ENCODE data around the gene CALHM6. TPM values are rescaled to one million over a fixed set of nuclear protein-coding genes. Genes with fewer than 3 reads are reported as not detected.

CALHM6 gene
- total and polyA plus RNA-seq, 2 of the 8 experiments (the other 6 are each of a cell fraction or from before 2014, with no cell fraction given) = 0.93 to 1.8 TPM

DNA sequence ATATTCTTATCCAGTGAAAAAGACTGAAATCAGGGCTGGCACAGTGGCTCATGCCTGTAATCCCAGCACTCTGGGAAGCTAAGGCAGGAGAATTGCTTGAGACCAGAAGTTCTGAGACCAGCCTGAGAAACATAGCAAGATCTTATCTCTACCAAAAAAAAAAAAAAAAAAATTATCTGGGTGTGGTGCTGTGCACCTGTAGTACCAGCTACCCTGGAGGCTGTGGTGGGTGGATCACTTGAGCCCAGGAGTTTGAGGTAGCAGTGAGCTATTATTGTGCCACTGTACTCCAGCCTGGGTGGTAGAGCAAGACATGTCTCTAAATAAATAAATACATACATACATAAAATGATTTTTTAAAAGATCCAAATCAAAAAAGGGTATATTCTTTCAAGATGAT is 6.3 kb downstream of the CALHM6 start:
- Histone ChIP-seq H4K91ac (replicated peaks; ENCODE audit: insufficient read length, low read length) (no peak overlapping the region), H3K23me2 (ENCODE audit: low read depth, low read length) (no peaks in the 10 kb centered on the region), H3K27ac (ENCODE audit: low read depth, low read length) (no peak overlapping the region), H3K79me1 (ENCODE audit: low read depth, low read length) (no peaks in the 10 kb centered on the region), H3K27me3 (replicated peaks in 1 of 4; ENCODE audit: control insufficient read depth in 3 of 4, extremely low read depth in 1 of 4, insufficient read depth in 3 of 4, low read length in 3 of 4) (peaks cover 3 to 10% (median 7%) of the 10 kb centered on the region in 4 experiments; a peak in 6 of 7 replicates), H3K4ac (replicated peaks; ENCODE audit: insufficient read length, low read depth, low read length) (no peak overlapping the region), H2BK15ac (ENCODE audit: low read length) (no peak overlapping the region), H2BK120ac (replicated peaks; ENCODE audit: low read depth, low read length) (no peak overlapping the region), H2BK12ac (ENCODE audit: low read depth, low read length) (no peak overlapping the region), H3K4me2 (ENCODE audit: insufficient read depth in 1 of 2, low read depth in 2 of 2, low read length in 2 of 2) (no peak overlapping the region), H4K8ac (ENCODE audit: extremely low read depth, insufficient read depth, low read length) (no peak overlapping the region), H2AFZ (ENCODE audit: low read length) (no peak overlapping the region), H3K9me3 (ENCODE audit: insufficient read depth in 2 of 2, low read depth in 1 of 2, low read length in 1 of 2) (no peaks in the 10 kb centered on the region), H3K14ac (ENCODE audit: insufficient read length) (no peak overlapping the region), H3K9ac (replicated peaks in 1 of 4; ENCODE audit: extremely low read depth in 1 of 4, low read depth in 3 of 4, low read length in 3 of 4) (no peak overlapping the region), H3K56ac (replicated peaks; ENCODE audit: insufficient read length, low read depth, low read length) (no peak overlapping the region), H2BK5ac (ENCODE audit: low read depth, low read length) (no peak overlapping the region), H3K4me1 (replicated peaks in 1 of 4; ENCODE audit: control insufficient read depth in 3 of 4, insufficient read depth in 4 of 4, low read length in 3 of 4) (peaks cover 0 to 3% (median 2%) of the 10 kb centered on the region in 4 experiments; a peak in 3 of 7 replicates), H3K79me2 (ENCODE audit: control insufficient read depth in 1 of 2, insufficient read depth in 2 of 2, low read length in 2 of 2) (no peaks in the 10 kb centered on the region), H4K5ac (ENCODE audit: insufficient read length, low read depth, low read length) (no peak overlapping the region), H2AK5ac (ENCODE audit: low read depth, low read length) (no peak overlapping the region), H3K23ac (ENCODE audit: insufficient read length) (no peak overlapping the region), H3K18ac (ENCODE audit: extremely low read depth, low read length) (no peak overlapping the region), H3K4me3 (ENCODE audit: extremely low read depth in 1 of 4, insufficient read depth in 2 of 4, low read depth in 3 of 4, low read length in 4 of 4) (no peak overlapping the region), H3K36me3 (ENCODE audit: control insufficient read depth in 2 of 4, insufficient read depth in 4 of 4, low read length in 3 of 4) (no peaks in the 10 kb centered on the region), H4K20me1 (replicated peaks in 1 of 2; ENCODE audit: control insufficient read depth in 1 of 2, insufficient read depth in 2 of 2, low read length in 2 of 2) (no peaks in the 10 kb centered on the region), H2BK20ac (ENCODE audit: low read length) (no peak overlapping the region)
- no peak for DNase-seq (ENCODE audit: low read depth in 1 of 2, low spot score in 2 of 2)
- no peak for FAIRE-seq
- CTCF ChIA-PET (ENCODE audit: partially characterized antibody) = no interaction called here
- POLR2A ChIA-PET (ENCODE audit: partially characterized antibody) = no interaction called here
- TF ChIP-seq, protein P1, sequence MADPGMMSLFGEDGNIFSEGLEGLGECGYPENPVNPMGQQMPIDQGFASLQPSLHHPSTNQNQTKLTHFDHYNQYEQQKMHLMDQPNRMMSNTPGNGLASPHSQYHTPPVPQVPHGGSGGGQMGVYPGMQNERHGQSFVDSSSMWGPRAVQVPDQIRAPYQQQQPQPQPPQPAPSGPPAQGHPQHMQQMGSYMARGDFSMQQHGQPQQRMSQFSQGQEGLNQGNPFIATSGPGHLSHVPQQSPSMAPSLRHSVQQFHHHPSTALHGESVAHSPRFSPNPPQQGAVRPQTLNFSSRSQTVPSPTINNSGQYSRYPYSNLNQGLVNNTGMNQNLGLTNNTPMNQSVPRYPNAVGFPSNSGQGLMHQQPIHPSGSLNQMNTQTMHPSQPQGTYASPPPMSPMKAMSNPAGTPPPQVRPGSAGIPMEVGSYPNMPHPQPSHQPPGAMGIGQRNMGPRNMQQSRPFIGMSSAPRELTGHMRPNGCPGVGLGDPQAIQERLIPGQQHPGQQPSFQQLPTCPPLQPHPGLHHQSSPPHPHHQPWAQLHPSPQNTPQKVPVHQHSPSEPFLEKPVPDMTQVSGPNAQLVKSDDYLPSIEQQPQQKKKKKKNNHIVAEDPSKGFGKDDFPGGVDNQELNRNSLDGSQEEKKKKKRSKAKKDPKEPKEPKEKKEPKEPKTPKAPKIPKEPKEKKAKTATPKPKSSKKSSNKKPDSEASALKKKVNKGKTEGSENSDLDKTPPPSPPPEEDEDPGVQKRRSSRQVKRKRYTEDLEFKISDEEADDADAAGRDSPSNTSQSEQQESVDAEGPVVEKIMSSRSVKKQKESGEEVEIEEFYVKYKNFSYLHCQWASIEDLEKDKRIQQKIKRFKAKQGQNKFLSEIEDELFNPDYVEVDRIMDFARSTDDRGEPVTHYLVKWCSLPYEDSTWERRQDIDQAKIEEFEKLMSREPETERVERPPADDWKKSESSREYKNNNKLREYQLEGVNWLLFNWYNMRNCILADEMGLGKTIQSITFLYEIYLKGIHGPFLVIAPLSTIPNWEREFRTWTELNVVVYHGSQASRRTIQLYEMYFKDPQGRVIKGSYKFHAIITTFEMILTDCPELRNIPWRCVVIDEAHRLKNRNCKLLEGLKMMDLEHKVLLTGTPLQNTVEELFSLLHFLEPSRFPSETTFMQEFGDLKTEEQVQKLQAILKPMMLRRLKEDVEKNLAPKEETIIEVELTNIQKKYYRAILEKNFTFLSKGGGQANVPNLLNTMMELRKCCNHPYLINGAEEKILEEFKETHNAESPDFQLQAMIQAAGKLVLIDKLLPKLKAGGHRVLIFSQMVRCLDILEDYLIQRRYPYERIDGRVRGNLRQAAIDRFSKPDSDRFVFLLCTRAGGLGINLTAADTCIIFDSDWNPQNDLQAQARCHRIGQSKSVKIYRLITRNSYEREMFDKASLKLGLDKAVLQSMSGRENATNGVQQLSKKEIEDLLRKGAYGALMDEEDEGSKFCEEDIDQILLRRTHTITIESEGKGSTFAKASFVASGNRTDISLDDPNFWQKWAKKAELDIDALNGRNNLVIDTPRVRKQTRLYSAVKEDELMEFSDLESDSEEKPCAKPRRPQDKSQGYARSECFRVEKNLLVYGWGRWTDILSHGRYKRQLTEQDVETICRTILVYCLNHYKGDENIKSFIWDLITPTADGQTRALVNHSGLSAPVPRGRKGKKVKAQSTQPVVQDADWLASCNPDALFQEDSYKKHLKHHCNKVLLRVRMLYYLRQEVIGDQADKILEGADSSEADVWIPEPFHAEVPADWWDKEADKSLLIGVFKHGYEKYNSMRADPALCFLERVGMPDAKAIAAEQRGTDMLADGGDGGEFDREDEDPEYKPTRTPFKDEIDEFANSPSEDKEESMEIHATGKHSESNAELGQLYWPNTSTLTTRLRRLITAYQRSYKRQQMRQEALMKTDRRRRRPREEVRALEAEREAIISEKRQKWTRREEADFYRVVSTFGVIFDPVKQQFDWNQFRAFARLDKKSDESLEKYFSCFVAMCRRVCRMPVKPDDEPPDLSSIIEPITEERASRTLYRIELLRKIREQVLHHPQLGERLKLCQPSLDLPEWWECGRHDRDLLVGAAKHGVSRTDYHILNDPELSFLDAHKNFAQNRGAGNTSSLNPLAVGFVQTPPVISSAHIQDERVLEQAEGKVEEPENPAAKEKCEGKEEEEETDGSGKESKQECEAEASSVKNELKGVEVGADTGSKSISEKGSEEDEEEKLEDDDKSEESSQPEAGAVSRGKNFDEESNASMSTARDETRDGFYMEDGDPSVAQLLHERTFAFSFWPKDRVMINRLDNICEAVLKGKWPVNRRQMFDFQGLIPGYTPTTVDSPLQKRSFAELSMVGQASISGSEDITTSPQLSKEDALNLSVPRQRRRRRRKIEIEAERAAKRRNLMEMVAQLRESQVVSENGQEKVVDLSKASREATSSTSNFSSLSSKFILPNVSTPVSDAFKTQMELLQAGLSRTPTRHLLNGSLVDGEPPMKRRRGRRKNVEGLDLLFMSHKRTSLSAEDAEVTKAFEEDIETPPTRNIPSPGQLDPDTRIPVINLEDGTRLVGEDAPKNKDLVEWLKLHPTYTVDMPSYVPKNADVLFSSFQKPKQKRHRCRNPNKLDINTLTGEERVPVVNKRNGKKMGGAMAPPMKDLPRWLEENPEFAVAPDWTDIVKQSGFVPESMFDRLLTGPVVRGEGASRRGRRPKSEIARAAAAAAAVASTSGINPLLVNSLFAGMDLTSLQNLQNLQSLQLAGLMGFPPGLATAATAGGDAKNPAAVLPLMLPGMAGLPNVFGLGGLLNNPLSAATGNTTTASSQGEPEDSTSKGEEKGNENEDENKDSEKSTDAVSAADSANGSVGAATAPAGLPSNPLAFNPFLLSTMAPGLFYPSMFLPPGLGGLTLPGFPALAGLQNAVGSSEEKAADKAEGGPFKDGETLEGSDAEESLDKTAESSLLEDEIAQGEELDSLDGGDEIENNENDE (IDR thresholded peaks at IDR 0.05; ENCODE audit: insufficient replicate concordance, low read length) = no peak
- TF ChIP-seq JUN (IDR thresholded peaks at IDR 0.05; ENCODE audit: low read depth, low read length) = no peak

All from H1 (cell line).